Putamen (tissue), 1 donor: ENCODE data around the gene MUC2.
"Not testable (repeated sequence)": the region's sequence is repeated elsewhere in the genome, so short reads cannot be mapped to it uniquely, and the experiment has no call there.

Experiments used
- DNase-seq: peaks from one replicate; pipeline ENCODE4 v3.0.0-alpha.2; 2016; ENCODE audit warnings: low spot score

The MUC2 gene

DNA sequence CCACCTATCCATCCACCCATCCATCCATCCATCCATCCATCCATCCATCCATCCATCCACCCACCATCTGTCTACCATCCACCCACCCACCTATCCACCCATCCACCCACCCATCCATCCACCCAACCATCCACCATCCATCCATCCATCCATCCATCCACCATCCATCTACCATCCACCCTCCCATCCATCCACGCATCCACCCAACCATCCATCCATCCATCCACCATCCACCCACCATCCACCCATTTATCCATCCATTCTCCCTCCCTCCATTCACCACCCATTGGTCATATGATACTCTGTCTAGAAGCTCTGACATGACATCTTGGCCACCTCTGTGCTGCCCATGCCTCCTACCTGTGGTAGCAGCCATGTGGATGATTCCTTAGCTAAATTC is 31.7 kb downstream of the MUC2 start:
- no peak for DNase-seq

DNA sequence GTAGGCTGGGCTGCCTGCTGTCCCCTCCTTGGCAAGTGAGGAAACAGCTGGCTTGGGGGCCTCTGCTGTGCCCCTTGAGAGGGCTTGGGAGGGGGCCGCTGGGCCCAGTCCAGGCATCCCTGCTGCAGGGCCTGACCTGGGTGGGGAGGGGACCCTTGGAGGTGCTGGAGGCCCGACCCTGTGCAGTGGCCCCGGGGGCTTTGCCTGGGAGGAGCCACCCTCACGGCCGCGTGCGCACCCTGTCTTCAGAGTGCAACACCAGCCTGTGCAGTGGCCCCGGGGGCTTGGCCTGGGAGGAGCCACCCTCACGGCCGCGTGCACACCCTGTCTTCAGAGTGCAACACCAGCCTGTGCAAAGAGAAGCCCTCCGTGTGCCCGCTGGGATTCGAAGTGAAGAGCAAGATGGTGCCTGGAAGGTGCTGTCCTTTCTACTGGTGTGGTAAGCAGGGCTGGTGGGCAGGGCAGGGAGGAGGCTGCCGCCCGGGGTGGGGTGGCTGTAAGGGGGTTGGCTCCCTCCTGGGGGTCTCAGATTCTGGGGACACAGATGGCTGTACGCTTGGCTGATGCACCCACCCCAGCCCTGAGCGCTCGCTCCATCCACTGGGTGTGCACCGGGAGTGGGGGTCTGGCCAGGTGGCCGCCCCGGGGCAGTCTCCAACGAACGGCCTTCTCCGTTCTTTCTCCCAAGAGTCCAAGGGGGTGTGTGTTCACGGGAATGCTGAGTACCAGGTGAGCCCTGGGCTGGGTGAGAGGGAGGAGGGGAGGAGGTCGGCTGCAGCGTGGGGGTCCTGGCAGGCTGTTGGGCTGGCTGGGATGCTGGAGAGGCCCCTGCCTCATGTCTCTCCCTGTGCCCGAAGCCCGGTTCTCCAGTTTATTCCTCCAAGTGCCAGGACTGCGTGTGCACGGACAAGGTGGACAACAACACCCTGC is 32.9 kb downstream of the MUC2 start:
- DNase-seq = no peak

DNA sequence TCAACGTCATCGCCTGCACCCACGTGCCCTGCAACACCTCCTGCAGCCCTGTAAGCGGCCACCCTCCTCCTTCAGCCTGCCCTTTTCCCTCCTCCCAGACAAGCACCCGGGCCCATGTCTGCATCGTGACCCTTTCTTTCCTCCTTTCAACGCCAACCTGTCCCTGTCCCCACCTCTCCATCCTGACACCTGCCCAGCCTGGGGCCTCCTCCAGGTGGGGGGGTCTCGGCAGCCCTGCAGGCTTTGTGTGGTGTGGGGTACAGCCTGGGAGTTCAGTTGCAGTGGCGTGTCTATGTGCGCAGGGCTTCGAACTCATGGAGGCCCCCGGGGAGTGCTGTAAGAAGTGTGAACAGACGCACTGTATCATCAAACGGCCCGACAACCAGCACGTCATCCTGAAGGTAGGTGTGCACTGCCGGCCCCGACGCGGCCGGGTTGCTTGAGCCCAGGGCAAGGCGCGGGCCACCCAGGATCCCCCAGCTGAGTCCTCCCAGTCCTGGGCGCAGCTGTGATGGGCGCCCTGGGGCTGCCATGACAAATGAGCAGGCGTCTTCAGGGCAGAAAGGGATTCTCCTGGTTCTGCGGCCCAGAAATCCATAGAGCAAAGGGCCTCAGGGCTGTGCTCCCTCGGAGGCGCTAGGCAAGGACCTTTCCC is 33.7 kb downstream of the MUC2 start:
- DNase-seq = no peak

DNA sequence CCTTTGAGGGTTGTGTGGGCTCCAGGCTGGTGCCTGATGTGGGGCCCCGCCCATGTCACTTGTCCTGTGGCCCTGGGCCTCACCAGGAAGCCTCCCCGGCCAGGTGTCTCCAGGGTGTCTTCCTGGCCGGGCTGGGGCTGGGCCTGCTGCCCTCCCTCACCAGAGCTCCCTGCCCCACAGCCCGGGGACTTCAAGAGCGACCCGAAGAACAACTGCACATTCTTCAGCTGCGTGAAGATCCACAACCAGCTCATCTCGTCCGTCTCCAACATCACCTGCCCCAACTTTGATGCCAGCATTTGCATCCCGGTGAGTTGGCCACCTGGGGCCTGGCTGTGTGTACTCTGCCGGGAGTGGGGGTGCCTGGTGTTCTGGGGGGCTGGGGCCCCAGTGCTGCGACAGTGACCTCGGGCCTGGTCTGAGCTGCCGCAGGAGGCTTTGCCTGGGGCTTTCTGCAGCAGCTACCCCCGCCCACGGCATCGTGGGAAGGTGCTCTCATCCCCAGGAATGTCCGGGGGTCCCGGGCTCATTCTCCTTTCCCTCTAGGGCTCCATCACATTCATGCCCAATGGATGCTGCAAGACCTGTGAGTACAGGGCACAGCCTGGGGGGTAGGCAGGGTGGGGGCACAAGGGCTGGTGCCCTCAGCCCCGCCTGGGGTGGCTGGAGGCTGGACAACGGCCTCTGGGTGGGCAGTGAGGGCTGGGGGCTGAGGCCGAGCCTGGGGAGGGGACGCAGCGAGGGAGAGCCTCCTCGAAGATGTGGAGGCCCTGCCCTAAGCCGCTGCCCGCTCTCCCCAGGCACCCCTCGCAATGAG is 34.6 kb downstream of the MUC2 start:
- no peak for DNase-seq

DNA sequence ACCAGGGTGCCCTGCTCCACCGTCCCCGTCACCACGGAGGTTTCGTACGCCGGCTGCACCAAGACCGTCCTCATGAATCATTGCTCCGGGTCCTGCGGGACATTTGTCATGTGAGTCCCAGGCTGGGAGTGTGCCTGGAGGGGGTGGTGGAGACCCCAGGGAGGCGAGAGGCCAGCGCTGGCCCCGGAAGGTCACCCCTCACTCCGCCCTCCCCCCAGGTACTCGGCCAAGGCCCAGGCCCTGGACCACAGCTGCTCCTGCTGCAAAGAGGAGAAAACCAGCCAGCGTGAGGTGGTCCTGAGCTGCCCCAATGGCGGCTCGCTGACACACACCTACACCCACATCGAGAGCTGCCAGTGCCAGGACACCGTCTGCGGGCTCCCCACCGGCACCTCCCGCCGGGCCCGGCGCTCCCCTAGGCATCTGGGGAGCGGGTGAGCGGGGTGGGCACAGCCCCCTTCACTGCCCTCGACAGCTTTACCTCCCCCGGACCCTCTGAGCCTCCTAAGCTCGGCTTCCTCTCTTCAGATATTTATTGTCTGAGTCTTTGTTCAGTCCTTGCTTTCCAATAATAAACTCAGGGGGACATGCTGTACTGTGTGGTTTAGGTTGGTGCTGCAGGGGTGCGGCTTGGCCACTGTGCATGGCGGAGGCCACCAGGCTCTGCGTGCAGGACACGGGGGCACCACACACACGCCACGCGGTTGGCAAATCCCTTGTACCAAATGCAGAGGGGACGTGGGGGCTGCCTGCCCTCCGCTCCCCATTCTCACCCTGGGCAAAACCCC is 35.4 kb downstream of the MUC2 start:
- DNase-seq = no peak

DNA sequence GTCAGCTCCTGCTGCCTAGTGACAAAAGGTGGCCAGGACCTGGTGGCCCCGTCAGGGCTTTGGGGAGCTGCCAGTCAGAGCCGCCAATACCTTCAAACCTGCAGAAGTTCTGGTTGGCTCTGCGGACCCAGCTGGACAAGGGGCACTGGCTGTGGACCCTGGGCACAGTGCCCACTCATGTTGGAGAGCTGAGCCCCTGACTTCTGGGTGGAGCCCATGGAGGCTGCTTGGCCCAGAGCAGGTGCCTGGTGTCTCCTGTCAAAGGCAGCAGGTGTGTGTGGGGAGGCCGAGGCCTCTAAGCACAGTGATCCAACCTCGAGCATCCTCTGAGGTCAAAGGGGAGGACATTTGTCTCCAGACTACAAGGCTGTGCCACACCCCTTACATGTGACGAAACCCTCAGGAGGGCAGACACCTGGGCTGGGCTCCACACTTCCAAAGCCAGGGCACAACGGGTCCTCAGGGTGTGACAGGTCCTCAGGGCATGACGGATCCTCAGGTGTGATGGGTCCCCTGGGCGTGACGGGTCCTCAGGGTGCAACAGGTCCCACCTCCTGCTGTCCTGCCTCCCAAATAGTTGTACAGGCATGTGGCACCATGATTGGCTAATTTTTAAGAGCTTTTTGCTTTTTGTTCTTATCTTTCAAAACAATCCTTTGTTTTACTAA is 37.0 kb downstream of the MUC2 start:
- no peak for DNase-seq

DNA sequence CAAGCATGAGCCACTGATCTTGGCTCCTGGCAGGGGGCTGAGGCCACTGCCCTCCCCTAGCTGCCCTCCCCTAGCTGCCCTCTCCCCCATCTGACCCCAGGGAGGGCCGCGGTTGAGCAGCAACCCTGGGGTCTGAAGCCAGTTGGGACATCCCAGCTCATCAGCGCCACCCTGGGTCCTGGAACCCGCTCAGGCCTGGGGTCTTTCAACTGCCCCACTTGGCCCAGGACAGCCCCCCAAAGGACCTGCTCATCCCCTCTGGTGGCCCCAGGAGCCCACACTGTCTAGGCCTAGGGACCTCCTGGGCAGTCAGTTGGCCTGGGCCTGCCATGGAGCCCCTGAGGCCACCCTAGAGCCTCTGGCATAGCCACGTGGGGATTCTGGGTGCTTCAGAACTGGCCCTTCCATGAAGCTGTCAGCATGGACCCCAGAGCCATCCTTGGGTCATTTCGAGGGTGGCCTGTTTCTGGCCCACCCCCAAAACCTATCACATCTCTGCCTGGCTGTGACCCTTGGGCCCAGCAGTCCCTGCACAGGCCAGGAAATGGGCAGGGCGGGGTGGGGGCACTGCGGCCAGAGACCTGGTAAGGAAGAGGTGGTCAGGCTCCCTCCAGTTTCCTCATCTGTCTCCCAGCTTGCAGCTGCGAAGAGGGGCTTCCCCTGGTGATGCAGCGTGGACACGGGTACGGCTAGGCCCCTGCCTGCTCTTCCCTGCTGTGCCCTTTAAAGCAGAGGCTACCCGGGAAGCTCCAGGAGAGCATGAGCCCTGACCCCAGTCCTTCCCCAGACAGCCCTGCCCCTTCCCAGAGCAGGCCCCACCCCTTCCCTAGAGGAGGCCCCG is 37.9 kb downstream of the MUC2 start:
- DNase-seq = no peak

DNA sequence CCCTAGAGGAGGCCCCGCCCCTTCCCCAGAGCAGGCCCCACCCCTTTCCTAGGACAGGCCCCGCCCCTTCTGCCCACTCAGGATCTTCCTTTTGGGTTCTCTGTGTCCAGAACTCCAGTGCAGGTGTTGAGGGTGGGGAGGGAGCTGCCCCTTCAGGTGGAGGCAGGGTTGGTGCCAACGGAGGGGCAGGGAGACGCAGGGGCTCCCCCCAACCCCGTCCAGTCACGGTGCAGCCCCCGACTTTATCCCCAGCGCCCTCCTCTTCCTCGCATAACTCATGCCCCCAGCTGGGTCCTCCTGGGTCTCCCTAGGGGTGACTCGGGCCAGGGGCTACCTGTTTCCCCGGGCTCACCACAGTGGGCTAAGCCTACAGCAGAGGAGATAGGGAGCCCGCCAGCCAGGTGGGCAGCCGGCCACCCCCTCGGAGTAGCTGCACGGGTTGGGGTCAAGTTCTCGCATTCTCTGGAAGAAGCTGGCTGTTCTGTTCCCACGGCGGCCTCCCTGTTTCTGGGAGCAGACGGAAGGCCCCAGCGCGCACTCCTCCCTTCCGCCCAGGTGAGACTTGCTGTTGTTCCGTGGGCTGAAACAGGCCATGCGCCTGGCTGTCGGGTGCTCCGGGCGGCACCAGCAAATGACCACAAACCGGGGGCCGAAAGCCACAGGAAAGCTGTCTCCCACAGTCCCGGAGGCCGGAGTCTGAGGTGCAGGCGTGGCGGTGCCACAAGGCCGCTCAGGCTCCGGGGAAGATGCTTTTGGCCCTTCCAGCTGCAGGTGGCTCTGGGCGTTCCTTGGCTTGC is 38.9 kb downstream of the MUC2 start:
- no peak for DNase-seq

DNA sequence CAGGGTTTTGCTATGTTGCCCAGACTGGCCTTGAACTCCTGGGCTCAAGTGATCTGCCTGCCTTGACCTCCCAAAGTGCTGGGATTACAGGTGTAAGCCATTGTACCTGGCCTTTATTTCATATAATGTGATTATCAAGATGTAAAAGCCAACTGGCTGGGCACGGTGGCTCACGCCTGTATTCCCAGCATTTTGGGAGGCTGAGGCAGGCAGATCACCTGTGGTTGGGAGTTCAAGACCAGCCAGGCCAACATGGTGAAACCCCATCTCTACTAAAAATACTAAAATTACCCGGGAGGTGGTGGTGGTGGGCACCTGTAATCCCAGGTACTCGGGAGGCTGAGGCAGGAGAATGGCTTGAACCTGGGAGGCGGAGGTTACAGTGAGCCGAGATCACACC is 40.6 kb downstream of the MUC2 start:
- not testable (repeated sequence) for DNase-seq

DNA sequence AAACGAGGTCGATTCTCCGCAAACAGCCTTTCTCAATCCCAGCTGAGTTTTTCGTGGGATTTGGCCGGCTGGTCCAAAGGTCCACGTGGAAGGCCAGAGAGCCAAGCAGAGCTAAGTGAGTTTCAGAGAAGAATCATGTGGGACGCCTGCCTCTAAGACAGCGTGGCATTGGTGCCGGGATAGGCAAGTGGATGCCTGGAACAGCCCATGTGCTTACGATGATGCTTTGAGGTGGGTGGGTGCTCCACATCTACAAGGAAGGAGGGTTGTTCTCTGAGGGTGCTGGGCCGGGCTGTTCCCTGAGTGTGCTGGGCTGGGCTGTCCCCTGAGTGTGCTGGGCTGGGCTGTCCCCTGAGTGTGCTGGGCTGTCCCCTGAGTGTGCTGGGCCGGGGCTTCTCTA is 41.4 kb downstream of the MUC2 start:
- DNase-seq = no peak

DNA sequence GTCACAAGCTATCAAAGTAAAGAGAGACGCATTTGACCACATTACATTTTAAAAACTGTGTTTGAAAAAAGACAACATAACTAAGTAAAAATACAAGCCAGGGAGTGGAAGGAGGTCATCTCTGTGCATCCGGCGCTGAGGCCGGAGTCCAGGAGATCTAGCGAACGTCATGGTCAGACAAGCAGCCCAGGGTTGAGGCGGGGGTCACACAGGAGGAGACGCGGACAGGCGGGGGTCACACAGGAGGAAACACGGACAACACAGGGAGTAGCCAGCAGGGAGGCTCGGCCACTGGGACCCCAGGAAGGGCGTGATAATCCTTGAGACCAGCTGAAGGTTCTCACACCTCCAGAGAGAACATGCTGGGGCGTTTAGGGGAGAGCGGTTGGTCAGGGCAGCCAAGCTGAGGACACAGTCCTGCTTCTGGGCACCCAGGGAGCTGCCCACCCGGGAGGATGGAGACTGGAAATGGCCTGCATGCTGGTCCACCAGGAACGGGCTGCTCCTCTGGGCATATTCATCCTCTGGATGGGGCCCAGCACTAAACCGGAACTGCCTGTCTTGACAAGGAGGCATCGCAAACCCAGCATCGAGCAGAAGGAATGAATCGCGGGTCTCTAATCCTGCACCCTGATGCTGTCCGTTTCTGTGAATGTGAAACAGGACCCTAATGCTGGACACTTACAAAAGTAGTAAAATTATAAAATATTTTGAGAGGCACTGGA is 42.2 kb downstream of the MUC2 start:
- no peak for DNase-seq

DNA sequence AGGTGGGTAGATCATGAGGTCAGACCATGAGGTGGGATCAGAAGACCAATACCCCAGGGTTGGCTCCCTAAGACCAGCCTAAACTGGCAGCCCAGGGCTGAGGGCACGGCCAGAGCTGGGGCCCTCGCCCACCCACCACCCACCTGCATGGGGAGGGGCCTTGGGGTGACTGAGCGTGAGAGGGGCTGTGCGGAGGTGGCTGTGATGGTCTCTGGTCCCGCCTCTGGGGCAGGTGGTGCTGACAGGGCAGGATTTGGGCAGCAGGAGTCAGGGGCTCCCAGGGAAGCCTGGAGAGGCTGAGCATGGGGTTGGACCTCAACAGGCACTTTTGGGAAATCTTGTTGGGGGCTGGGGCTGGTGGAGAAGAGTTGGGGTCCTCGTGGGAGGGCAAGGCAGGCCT is 43.3 kb downstream of the MUC2 start:
- DNase-seq = no peak

DNA sequence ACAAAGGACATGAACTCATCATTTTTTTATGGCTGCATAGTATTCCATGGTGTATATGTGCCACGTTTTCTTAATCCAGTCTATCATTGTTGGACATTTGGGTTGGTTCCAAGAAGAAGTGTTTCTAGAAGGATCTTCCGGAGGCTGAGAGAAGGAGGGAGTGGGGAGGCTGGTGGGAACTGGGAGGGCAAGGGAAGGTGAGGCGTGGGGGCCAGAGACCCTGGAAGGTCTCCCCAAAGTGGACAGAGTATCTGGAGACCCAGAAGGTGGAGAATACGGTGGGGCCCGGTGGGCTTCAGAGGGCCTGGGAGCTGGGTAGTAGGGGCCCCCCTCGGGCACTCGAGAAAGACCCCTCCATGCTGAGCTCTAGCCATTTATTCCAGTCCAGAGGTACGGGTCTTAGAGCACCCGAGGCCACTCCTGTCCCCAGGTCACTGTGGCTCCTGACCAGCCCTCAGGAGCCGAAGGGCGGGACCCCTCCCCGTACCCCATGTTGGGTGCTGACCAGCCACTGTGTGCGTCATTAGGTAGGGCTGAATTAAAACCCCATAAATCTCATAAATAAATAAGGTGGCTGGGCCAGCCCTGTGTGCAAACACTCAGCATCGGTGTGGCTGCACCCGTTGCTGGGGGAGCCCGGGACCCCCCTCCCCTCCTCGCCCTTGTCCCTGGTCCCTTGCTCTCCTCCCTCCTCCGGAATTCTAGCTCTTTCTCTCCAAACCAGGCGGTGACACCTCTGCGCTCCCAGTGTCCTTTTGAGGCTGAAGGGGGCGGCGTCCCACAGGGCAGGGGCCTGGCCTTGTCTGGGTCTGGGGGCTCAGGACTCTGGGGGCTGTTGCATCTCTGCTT is 44.3 kb downstream of the MUC2 start:
- no peak for DNase-seq

DNA sequence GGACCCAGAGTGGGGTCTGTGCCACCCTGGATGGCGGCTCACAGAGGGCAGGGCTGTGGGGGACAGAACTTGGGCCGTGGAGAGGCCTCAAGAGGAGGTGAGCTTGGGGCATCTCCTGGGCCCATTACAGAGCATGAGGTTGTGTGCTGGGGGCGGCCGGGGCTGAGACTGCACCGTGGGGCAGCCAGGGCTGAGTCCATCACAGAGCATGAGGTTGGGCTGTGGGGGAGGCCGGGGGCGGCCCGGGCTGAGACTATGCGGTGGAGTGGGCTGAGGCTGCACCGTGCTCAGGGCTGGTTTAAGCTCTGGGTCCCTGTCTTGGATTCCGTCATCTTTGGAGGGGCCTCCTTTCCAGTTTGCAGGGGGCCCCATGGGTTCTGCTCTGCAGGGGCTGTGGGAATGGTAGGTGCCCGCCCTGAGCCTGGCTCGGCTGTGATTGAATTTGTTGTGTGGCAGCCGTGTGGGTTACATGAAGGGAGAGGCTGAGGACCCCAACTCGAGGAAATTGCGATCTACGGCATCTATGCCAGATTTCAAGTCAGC is 45.0 kb downstream of the MUC2 start:
- DNase-seq = no peak

DNA sequence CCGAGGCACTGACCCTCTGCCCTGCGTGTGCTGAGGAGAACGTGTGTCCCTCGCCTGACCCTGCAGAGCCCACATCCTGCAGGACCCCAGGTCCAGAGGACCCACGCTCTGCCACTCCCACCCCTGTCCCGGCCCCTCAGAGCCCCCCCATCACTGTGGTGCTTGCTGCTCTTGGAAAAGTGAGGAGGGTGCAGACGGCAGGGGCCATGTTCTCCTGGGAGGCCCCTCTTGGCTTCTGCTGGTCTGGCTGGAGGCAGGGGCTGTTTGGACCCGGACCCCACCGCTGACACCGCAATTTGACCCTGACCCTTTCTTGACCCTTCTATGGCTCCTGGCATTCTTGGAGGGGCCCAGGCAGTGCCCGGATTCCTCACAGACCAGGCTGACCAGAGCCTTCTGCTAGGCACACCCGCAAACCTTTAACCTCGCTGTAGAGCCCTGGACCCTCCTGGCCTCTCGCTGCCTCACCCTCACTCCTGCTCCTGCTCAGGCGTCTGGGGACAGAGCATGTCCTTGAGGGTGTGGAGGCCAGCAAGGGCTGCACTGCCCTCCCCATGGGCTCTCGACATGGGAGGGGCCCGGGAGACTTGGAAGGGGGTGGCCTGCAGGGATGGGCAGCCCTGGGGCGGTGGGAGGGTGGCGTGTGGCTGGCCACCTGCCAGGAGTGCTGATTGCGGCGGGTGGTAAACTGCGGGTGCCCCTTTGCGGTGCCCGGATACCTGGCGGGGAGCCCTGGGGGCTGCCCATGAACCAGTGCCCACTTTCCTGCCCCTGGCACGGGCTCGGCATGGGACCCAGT is 46.1 kb downstream of the MUC2 start:
- no peak for DNase-seq

DNA sequence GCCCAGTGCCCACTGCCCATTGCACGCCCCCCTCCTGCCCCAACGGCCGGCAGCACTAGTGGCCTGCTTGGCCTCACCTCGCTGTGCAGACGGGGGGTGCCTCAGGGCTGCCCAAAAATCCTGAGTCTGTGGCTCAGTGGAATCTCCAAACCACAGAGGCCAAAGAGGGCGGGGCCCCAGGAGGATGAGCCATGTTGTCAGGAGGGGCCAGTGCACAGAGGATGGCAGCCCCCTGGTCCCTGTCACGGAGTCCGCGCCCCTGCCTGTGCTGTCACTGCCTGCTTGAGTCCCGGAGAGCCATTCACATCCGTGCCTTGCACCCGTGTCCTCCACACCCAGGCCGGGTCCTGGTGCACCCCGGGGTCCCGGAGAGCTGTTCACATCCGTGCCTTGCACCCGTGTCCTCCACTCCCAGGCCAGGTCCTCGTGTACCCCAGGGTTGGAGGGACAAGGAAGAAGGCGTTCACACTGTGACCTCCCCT is 46.7 kb downstream of the MUC2 start:
- DNase-seq = no peak
